IMR-90 (cell line): ENCODE data around the gene PHF11. TPM values are rescaled to one million over a fixed set of nuclear protein-coding genes. Genes with fewer than 3 reads are reported as not detected.

ENCODE experiments used
- ATAC-seq: fragments of 200-7000 bp; cut with Tn5 transposase; 2 replicates; pipeline ENCODE4 v1.9.1; 2020; ENCODE audit warnings: low read depth, mild to moderate bottlenecking, moderate library complexity
- BruUV-seq: library from RNA; stranded (reverse); fragments of 400-500 nt; replicated peaks from 2 replicates; lab custom pipeline; 2021; lab: Mats Ljungman, UMichigan
- CTCF ChIA-PET: fragments of 300-600 bp; formaldehyde crosslinking; extraction: SDS; loops from one replicate; lab custom pipeline; 2021; ENCODE audit warnings: antibody characterized with exemption; lab: Yijun Ruan, JAX
- POLR2A ChIA-PET: fragments of 300-600 bp; sonication (Branson Sonifier 250); formaldehyde crosslinking; loops from one replicate; lab custom pipeline; 2022; ENCODE audit warnings: antibody characterized with exemption; ENCODE audit not compliant: unreplicated experiment; lab: Charles Lee
- DNase-seq: peaks from one replicate; pipeline ENCODE4 v3.0.0; 2013
- H2AFZ ChIP-seq: replicated peaks from 2 replicates; pipeline ENCODE3; 2013; ENCODE audit warnings: low read length, mild to moderate bottlenecking; ENCODE audit not compliant: poor library complexity
- H2AK5ac ChIP-seq: 2 replicates; pipeline ENCODE4 v1.6.1; 2013; ENCODE audit warnings: low read depth, low read length, inconsistent platforms
- H2AK9ac ChIP-seq: replicated peaks from 2 replicates; pipeline ENCODE3; 2013; ENCODE audit warnings: mild to moderate bottlenecking, low read depth, low read length, moderate library complexity; ENCODE audit not compliant: poor library complexity
- H2BK120ac ChIP-seq: 2 replicates; pipeline ENCODE4 v1.6.1; 2013; ENCODE audit warnings: low read depth, low read length, inconsistent platforms
- H2BK15ac ChIP-seq: 3 replicates; pipeline ENCODE4 v1.6.1; 2013; ENCODE audit warnings: low read depth, low read length, inconsistent platforms
- H2BK20ac ChIP-seq: 2 replicates; pipeline ENCODE4 v1.6.1; 2013; ENCODE audit warnings: low read depth, mild to moderate bottlenecking, inconsistent platforms, low read length, moderate library complexity
- H2BK5ac ChIP-seq: 2 replicates; pipeline ENCODE4 v1.6.1; 2013; ENCODE audit warnings: mild to moderate bottlenecking, low read depth, low read length, inconsistent platforms; ENCODE audit not compliant: poor library complexity, severe bottlenecking
- H3K14ac ChIP-seq: replicated peaks from 2 replicates; pipeline ENCODE4 v1.6.1; 2013; ENCODE audit warnings: low read depth, low read length, inconsistent platforms
- H3K18ac ChIP-seq: 2 replicates; pipeline ENCODE4 v1.6.1; 2013; ENCODE audit warnings: low read depth, low read length, control low read depth
- H3K23ac ChIP-seq: 2 replicates; pipeline ENCODE4 v1.6.1; 2013; ENCODE audit warnings: low read depth, low read length, inconsistent platforms
- H3K27ac ChIP-seq: 2 replicates; pipeline ENCODE4 v1.5.1; 2013; ENCODE audit warnings: mild to moderate bottlenecking, control low read depth, low read length; ENCODE audit not compliant: insufficient read depth
- H3K27me3 ChIP-seq: 2 replicates; pipeline ENCODE4 v1.6.1; 2013; ENCODE audit warnings: low read length; ENCODE audit not compliant: control insufficient read depth, insufficient read depth
- H3K36me3 ChIP-seq: 2 replicates; pipeline ENCODE4 v1.6.1; 2013; ENCODE audit warnings: low read length, mixed read lengths; ENCODE audit not compliant: control insufficient read depth, insufficient read depth
- H3K4ac ChIP-seq: 2 replicates; pipeline ENCODE4 v1.6.1; 2013; ENCODE audit warnings: low read depth, low read length, inconsistent platforms
- H3K4me1 ChIP-seq: 2 replicates; pipeline ENCODE4 v1.6.1; 2013; ENCODE audit warnings: low read length, mixed read lengths; ENCODE audit not compliant: control insufficient read depth, insufficient read depth
- H3K4me2 ChIP-seq: 2 replicates; pipeline ENCODE4 v1.6.1; 2013; ENCODE audit warnings: low read depth, mild to moderate bottlenecking, control low read depth, low read length, moderate library complexity
- H3K4me3 ChIP-seq: 2 replicates; pipeline ENCODE4 v1.5.1; 2013; ENCODE audit warnings: low read depth, mild to moderate bottlenecking, control low read depth, low read length, moderate library complexity; ENCODE audit not compliant: insufficient read depth
- H3K56ac ChIP-seq: 2 replicates; pipeline ENCODE4 v1.6.1; 2013; ENCODE audit warnings: low read length, inconsistent platforms; ENCODE audit not compliant: insufficient read depth; ENCODE audit errors: extremely low read depth
- H3K79me1 ChIP-seq, 2 experiments: 2 replicates each; pipeline ENCODE4 v1.6.1; 2013; ENCODE audit warnings: low read length in 2 of 2, inconsistent platforms in 1 of 2, low read depth in 1 of 2
- H3K9ac ChIP-seq: 2 replicates; pipeline ENCODE4 v1.6.1; 2013; ENCODE audit warnings: low read depth, low read length, control low read depth
- H3K9me1 ChIP-seq: 2 replicates; pipeline ENCODE4 v1.6.1; 2013; ENCODE audit warnings: low read length, inconsistent platforms; ENCODE audit not compliant: insufficient read depth
- H3K9me3 ChIP-seq: 2 replicates; pipeline ENCODE4 v1.6.1; 2013; ENCODE audit warnings: low read length; ENCODE audit not compliant: control insufficient read depth, insufficient read depth
- H4K20me1 ChIP-seq: 2 replicates; pipeline ENCODE4 v1.6.1; 2013; ENCODE audit warnings: low read length, inconsistent platforms; ENCODE audit not compliant: insufficient read depth
- H4K5ac ChIP-seq: 2 replicates; pipeline ENCODE4 v1.6.1; 2013; ENCODE audit warnings: mild to moderate bottlenecking, low read depth, low read length, control low read depth
- H4K8ac ChIP-seq, 2 experiments: 2 replicates each; pipeline ENCODE4 v1.6.1; 2013; ENCODE audit warnings: low read depth in 2 of 2, low read length in 2 of 2, control low read depth in 1 of 2, inconsistent platforms in 1 of 2
- H4K91ac ChIP-seq: 2 replicates; pipeline ENCODE4 v1.6.1; 2013; ENCODE audit warnings: low read depth, low read length, inconsistent platforms; ENCODE audit not compliant: insufficient read depth
- FOS ChIP-seq: fragments of 150-350 bp; IDR thresholded peaks from 2 replicates; pipeline ENCODE4 v1.6.1; 2016; ENCODE audit warnings: low read depth, low read length
- MAFK ChIP-seq: IDR thresholded peaks from 2 replicates; pipeline ENCODE4 v1.6.1; 2012; ENCODE audit warnings: low read depth, low read length, improper control_type of control experiment
- MXI1 ChIP-seq: IDR thresholded peaks from 2 replicates; pipeline ENCODE4 v1.6.1; 2012; ENCODE audit warnings: low read depth, mild to moderate bottlenecking, low read length, moderate library complexity, borderline replicate concordance
- RAD21 ChIP-seq: IDR thresholded peaks from 2 replicates; pipeline ENCODE4 v1.6.1; 2012; ENCODE audit warnings: low read length, improper control_type of control experiment
- SMC3 ChIP-seq: fragments of 150-350 bp; IDR thresholded peaks from 2 replicates; pipeline ENCODE4 v1.6.1; 2016; ENCODE audit warnings: low read depth, mild to moderate bottlenecking, antibody characterized with exemption, low read length, moderate library complexity
- WGBS, 2 experiments: methylation state at CpG; one replicate each; pipeline versions ENCODE4 v1.1.5 to v1.1.7; 2013; ENCODE audit warnings: missing lambda C conversion rate in 2 of 2; ENCODE audit not compliant: insufficient read length in 1 of 2; ENCODE audit errors: extremely low coverage in 2 of 2; 5-methylcytosine and 5-hydroxymethylcytosine counted together
- dilution Hi-C: fragments of 300-500 bp; cut with HindIII; formaldehyde crosslinking; loops from one replicate; pipeline ENCODE4 v1.14.3; 2018; ENCODE audit warnings: low sequenced_read_pairs; ENCODE audit not compliant: unreplicated experiment
- in situ Hi-C: fragments of 300-500 bp; cut with MboI; formaldehyde crosslinking; loops from 3 replicates; pipeline ENCODE4 v1.14.3; 2019; ENCODE audit warnings: low sequenced_read_pairs, inconsistent platforms, mixed read lengths
- intact Hi-C: fragments of 100-400 bp; cut with micrococcal nuclease; formaldehyde crosslinking; loops from 2 replicates; pipeline ENCODE4 v1.10.0; 2022
- polyA plus RNA-seq, 3 experiments: library from polyadenylated mRNA; depleted of rRNA; stranded (reverse); fragments of >200 nt; gene quantifications; 2 replicates each; pipeline ENCODE4 v1.2.3, GENCODE V29; 2012; ENCODE audit warnings: low replicate concordance in 1 of 3
- total RNA-seq: library from RNA; depleted of rRNA; stranded (reverse); fragments of >200 nt; gene quantifications from 2 replicates; pipeline ENCODE4 v1.2.3, GENCODE V29; 2012
- TF ChIP-seq, protein P1 (sequence below): conservative IDR thresholded peaks from 2 replicates; pipeline ENCODE4 v1.5.1; 2012; ENCODE audit warnings: mild to moderate bottlenecking, low read depth, low read length, improper control_type of control experiment

Gene PHF11
- total and polyA plus RNA-seq, 2 of the 4 experiments (the other 2 are of a cell fraction) = 3.9 to 15.4 TPM

DNA sequence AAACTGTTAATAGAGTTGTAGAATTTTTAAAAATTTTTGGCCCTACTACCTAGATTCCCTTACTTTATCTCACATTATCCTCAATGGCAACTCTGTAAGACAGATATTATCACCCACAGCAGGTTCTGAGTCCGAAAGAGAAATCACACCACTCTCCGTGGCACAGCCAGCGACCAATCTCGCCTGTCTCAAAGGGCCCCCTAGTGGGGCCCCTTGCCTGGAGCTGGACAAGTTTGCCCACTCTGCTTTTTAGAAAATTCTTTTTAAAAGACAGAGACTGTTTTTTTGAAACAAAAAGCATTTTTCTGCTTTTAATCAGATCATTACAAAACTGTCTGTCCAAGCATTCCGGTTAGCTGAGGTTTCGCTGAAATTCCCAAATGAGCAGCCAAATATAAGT, 21.7 kb downstream of the PHF11 start:
- Histone ChIP-seq H2BK5ac (no peak overlapping the region), H2BK20ac (no peak overlapping the region), H2BK120ac (no peak overlapping the region), H3K9ac (no peak overlapping the region), H4K20me1 (no peaks in the 10 kb centered on the region), H3K4me1 (no peaks in the 10 kb centered on the region), H2BK15ac (no peak overlapping the region), H2AK5ac (no peak overlapping the region), H3K56ac (no peak overlapping the region), H4K8ac (no peak overlapping the region), H3K14ac (no peak overlapping the region), H2AFZ (no peak overlapping the region), H3K18ac (no peak overlapping the region), H3K27me3 (no peaks in the 10 kb centered on the region), H3K36me3 (peaks cover 21% of the 10 kb centered on the region), H3K23ac (no peak overlapping the region), H3K4me3 (no peak overlapping the region), H2AK9ac (no peak overlapping the region), H3K9me3 (no peaks in the 10 kb centered on the region), H3K4ac (no peak overlapping the region), H3K79me1 (peaks cover 2 to 6% of the 10 kb centered on the region in 2 experiments; a peak in 2 of 4 replicates), H3K27ac (no peak overlapping the region), H3K4me2 (no peak overlapping the region), H4K5ac (no peak overlapping the region), H4K91ac (no peak overlapping the region), H3K9me1 (no peaks in the 10 kb centered on the region; the same call in 1 of the 2 replicates)
- dilution Hi-C loops (no loop called here), intact Hi-C loops (no loop called here), in situ Hi-C loops (no loop called here)
- DNase-seq = no peak
- WGBS, 2 experiments = no CpG with 5 or more reads among the region's 6 CpGs
- POLR2A ChIA-PET = no interaction called here
- no TSS peak for BruUV-seq
- TF ChIP-seq, protein P1, sequence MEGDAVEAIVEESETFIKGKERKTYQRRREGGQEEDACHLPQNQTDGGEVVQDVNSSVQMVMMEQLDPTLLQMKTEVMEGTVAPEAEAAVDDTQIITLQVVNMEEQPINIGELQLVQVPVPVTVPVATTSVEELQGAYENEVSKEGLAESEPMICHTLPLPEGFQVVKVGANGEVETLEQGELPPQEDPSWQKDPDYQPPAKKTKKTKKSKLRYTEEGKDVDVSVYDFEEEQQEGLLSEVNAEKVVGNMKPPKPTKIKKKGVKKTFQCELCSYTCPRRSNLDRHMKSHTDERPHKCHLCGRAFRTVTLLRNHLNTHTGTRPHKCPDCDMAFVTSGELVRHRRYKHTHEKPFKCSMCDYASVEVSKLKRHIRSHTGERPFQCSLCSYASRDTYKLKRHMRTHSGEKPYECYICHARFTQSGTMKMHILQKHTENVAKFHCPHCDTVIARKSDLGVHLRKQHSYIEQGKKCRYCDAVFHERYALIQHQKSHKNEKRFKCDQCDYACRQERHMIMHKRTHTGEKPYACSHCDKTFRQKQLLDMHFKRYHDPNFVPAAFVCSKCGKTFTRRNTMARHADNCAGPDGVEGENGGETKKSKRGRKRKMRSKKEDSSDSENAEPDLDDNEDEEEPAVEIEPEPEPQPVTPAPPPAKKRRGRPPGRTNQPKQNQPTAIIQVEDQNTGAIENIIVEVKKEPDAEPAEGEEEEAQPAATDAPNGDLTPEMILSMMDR = peak; percentile 38
- TF ChIP-seq MXI1 = no peak
- peak; percentile 47 for TF ChIP-seq RAD21
- TF ChIP-seq SMC3 = peak; percentile 34
- no peak for TF ChIP-seq FOS
- TF ChIP-seq MAFK = no peak
- ATAC-seq = peak; percentile 63
- CTCF ChIA-PET = no interaction called here
